Measurements from ENCODE around the gene KDM4C.

KDM4C gene

GRCh38 chr9:6911901-6912638 is 154.3 kb downstream of the KDM4C start:
- peaks cover 16% of the 10 kb centered on the region for H3K4me1 ChIP-seq (ENCODE audit: insufficient read depth, low read length)
- no peaks in the 10 kb centered on the region for H3K36me3 ChIP-seq (ENCODE audit: insufficient read depth, low read length)
- H3K27me3 ChIP-seq (ENCODE audit: insufficient read depth, low read length), result no peaks in the 10 kb centered on the region
- no peaks in the 10 kb centered on the region for H3K9me3 ChIP-seq (ENCODE audit: low read length)
- H3K4me3 ChIP-seq (ENCODE audit: low read length), result no peak overlapping the region
- H2AFZ ChIP-seq (ENCODE audit: low read depth, low read length), result no peak overlapping the region

GRCh38 chr9:6915635-6916034 is 157.9 kb downstream of the KDM4C start:
- Histone ChIP-seq H3K27me3 (ENCODE audit: insufficient read depth, low read length) (no peaks in the 10 kb centered on the region), H3K4me1 (ENCODE audit: insufficient read depth, low read length) (peaks cover 13% of the 10 kb centered on the region), H3K9me3 (ENCODE audit: low read length) (no peaks in the 10 kb centered on the region), H3K36me3 (ENCODE audit: insufficient read depth, low read length) (no peaks in the 10 kb centered on the region), H3K4me3 (ENCODE audit: low read length) (no peak overlapping the region), H2AFZ (ENCODE audit: low read depth, low read length) (no peak overlapping the region)

- Histone ChIP-seq H3K9me3 (ENCODE audit: low read length) (no peaks in the 10 kb centered on the region), H3K4me3 (ENCODE audit: low read length) (no peak overlapping the region), H3K36me3 (ENCODE audit: insufficient read depth, low read length) (no peaks in the 10 kb centered on the region), H3K4me1 (ENCODE audit: insufficient read depth, low read length) (peaks cover 7% of the 10 kb centered on the region), H2AFZ (ENCODE audit: low read depth, low read length) (no peak overlapping the region), H3K27me3 (ENCODE audit: insufficient read depth, low read length) (no peaks in the 10 kb centered on the region)
Observed at GRCh38 chr9:6917162-6917561, 159.4 kb downstream of the KDM4C start.

GRCh38 chr9:6920041-6920440 is 162.3 kb downstream of the KDM4C start:
- Histone ChIP-seq H2AFZ (ENCODE audit: low read depth, low read length) (no peak overlapping the region), H3K4me3 (ENCODE audit: low read length) (no peak overlapping the region), H3K4me1 (ENCODE audit: insufficient read depth, low read length) (peaks cover 2% of the 10 kb centered on the region), H3K9me3 (ENCODE audit: low read length) (no peaks in the 10 kb centered on the region), H3K36me3 (ENCODE audit: insufficient read depth, low read length) (no peaks in the 10 kb centered on the region), H3K27me3 (ENCODE audit: insufficient read depth, low read length) (no peaks in the 10 kb centered on the region)

GRCh38 chr9:6921315-6921714 is 163.5 kb downstream of the KDM4C start:
- no peak overlapping the region for H2AFZ ChIP-seq (ENCODE audit: low read depth, low read length)
- H3K4me3 ChIP-seq (ENCODE audit: low read length), result no peak overlapping the region
- no peaks in the 10 kb centered on the region for H3K27me3 ChIP-seq (ENCODE audit: insufficient read depth, low read length)
- no peaks in the 10 kb centered on the region for H3K4me1 ChIP-seq (ENCODE audit: insufficient read depth, low read length)
- H3K9me3 ChIP-seq (ENCODE audit: low read length), result no peaks in the 10 kb centered on the region
- no peaks in the 10 kb centered on the region for H3K36me3 ChIP-seq (ENCODE audit: insufficient read depth, low read length)

GRCh38 chr9:6922124-6922676 is 164.4 kb downstream of the KDM4C start:
- Histone ChIP-seq H2AFZ (ENCODE audit: low read depth, low read length) (no peak overlapping the region), H3K4me1 (ENCODE audit: insufficient read depth, low read length) (no peaks in the 10 kb centered on the region), H3K36me3 (ENCODE audit: insufficient read depth, low read length) (no peaks in the 10 kb centered on the region), H3K9me3 (ENCODE audit: low read length) (no peaks in the 10 kb centered on the region), H3K27me3 (ENCODE audit: insufficient read depth, low read length) (no peaks in the 10 kb centered on the region), H3K4me3 (ENCODE audit: low read length) (no peak overlapping the region)

- Histone ChIP-seq H3K27me3 (ENCODE audit: insufficient read depth, low read length) (no peaks in the 10 kb centered on the region), H3K4me3 (ENCODE audit: low read length) (no peak overlapping the region), H3K36me3 (ENCODE audit: insufficient read depth, low read length) (no peaks in the 10 kb centered on the region), H3K9me3 (ENCODE audit: low read length) (no peaks in the 10 kb centered on the region), H3K4me1 (ENCODE audit: insufficient read depth, low read length) (no peaks in the 10 kb centered on the region), H2AFZ (ENCODE audit: low read depth, low read length) (no peak overlapping the region)
Observed at GRCh38 chr9:6922680-6923079, 164.9 kb downstream of the KDM4C start.

GRCh38 chr9:6923086-6923485 is 165.3 kb downstream of the KDM4C start:
- H3K27me3 ChIP-seq (ENCODE audit: insufficient read depth, low read length), result no peaks in the 10 kb centered on the region
- H3K9me3 ChIP-seq (ENCODE audit: low read length), result no peaks in the 10 kb centered on the region
- H3K36me3 ChIP-seq (ENCODE audit: insufficient read depth, low read length), result no peaks in the 10 kb centered on the region
- H3K4me3 ChIP-seq (ENCODE audit: low read length), result no peak overlapping the region
- H3K4me1 ChIP-seq (ENCODE audit: insufficient read depth, low read length), result no peaks in the 10 kb centered on the region
- no peak overlapping the region for H2AFZ ChIP-seq (ENCODE audit: low read depth, low read length)

- no peaks in the 10 kb centered on the region for H3K27me3 ChIP-seq (ENCODE audit: insufficient read depth, low read length)
- H3K36me3 ChIP-seq (ENCODE audit: insufficient read depth, low read length), result no peaks in the 10 kb centered on the region
- no peak overlapping the region for H2AFZ ChIP-seq (ENCODE audit: low read depth, low read length)
- no peaks in the 10 kb centered on the region for H3K4me1 ChIP-seq (ENCODE audit: insufficient read depth, low read length)
- no peaks in the 10 kb centered on the region for H3K9me3 ChIP-seq (ENCODE audit: low read length)
- H3K4me3 ChIP-seq (ENCODE audit: low read length), result no peak overlapping the region
Observed at GRCh38 chr9:6924149-6924548, 166.4 kb downstream of the KDM4C start.

GRCh38 chr9:6924988-6925563 is 167.3 kb downstream of the KDM4C start:
- no peak overlapping the region for H2AFZ ChIP-seq (ENCODE audit: low read depth, low read length)
- no peak overlapping the region for H3K4me3 ChIP-seq (ENCODE audit: low read length)
- no peaks in the 10 kb centered on the region for H3K4me1 ChIP-seq (ENCODE audit: insufficient read depth, low read length)
- H3K36me3 ChIP-seq (ENCODE audit: insufficient read depth, low read length), result no peaks in the 10 kb centered on the region
- no peaks in the 10 kb centered on the region for H3K27me3 ChIP-seq (ENCODE audit: insufficient read depth, low read length)
- H3K9me3 ChIP-seq (ENCODE audit: low read length), result no peaks in the 10 kb centered on the region

GRCh38 chr9:6925836-6926235 is 168.1 kb downstream of the KDM4C start:
- H3K4me1 ChIP-seq (ENCODE audit: insufficient read depth, low read length), result no peaks in the 10 kb centered on the region
- no peaks in the 10 kb centered on the region for H3K9me3 ChIP-seq (ENCODE audit: low read length)
- no peaks in the 10 kb centered on the region for H3K27me3 ChIP-seq (ENCODE audit: insufficient read depth, low read length)
- H3K4me3 ChIP-seq (ENCODE audit: low read length), result no peak overlapping the region
- H3K36me3 ChIP-seq (ENCODE audit: insufficient read depth, low read length), result no peaks in the 10 kb centered on the region
- no peak overlapping the region for H2AFZ ChIP-seq (ENCODE audit: low read depth, low read length)

GRCh38 chr9:6926436-6926835 is 168.7 kb downstream of the KDM4C start:
- H3K27me3 ChIP-seq (ENCODE audit: insufficient read depth, low read length), result no peaks in the 10 kb centered on the region
- no peaks in the 10 kb centered on the region for H3K4me1 ChIP-seq (ENCODE audit: insufficient read depth, low read length)
- no peaks in the 10 kb centered on the region for H3K36me3 ChIP-seq (ENCODE audit: insufficient read depth, low read length)
- no peaks in the 10 kb centered on the region for H3K9me3 ChIP-seq (ENCODE audit: low read length)
- no peak overlapping the region for H3K4me3 ChIP-seq (ENCODE audit: low read length)
- H2AFZ ChIP-seq (ENCODE audit: low read depth, low read length), result no peak overlapping the region

- Histone ChIP-seq H3K27me3 (ENCODE audit: insufficient read depth, low read length) (no peaks in the 10 kb centered on the region), H2AFZ (ENCODE audit: low read depth, low read length) (no peak overlapping the region), H3K4me1 (ENCODE audit: insufficient read depth, low read length) (no peaks in the 10 kb centered on the region), H3K4me3 (ENCODE audit: low read length) (no peak overlapping the region), H3K36me3 (ENCODE audit: insufficient read depth, low read length) (no peaks in the 10 kb centered on the region), H3K9me3 (ENCODE audit: low read length) (no peaks in the 10 kb centered on the region)
Observed at GRCh38 chr9:6927838-6928237, 170.1 kb downstream of the KDM4C start.

All from neuron (in vitro differentiated cells).